Fibroblast of the aortic adventitia (primary cell): Measurements from ENCODE around the gene CRY1. TPM values are rescaled to one million over a fixed set of nuclear protein-coding genes. Genes with fewer than 3 reads are reported as not detected.
"Not testable (repeated sequence)": the region's sequence is repeated elsewhere in the genome, so short reads cannot be mapped to it uniquely, and the experiment has no call there.

Experiments
- DNase-seq: peaks from one replicate; pipeline ENCODE4 v3.0.0-alpha.2; 2010; ENCODE audit warnings: low read depth
- H3K4me3 ChIP-seq: 2 replicates; pipeline ENCODE4 v1.5.1; 2011; ENCODE audit warnings: low read depth, mild to moderate bottlenecking, control low read depth, low read length, moderate library complexity
- CTCF ChIP-seq: IDR thresholded peaks from 2 replicates; pipeline ENCODE4 v1.5.1; 2011; ENCODE audit warnings: mild to moderate bottlenecking, low read length, control low read depth, inconsistent platforms; ENCODE audit not compliant: insufficient read depth
- total RNA-seq: library from RNA; depleted of rRNA; stranded (reverse); fragments of >200 nt; gene quantifications from 2 replicates; pipeline ENCODE4 v1.2.3, GENCODE V29; 2012; ENCODE audit warnings: low replicate concordance

The CRY1 gene
- total RNA-seq, 1 donor: 19.2 TPM

- no peak for TF ChIP-seq CTCF
- no peak overlapping the region for H3K4me3 ChIP-seq
- no peak for DNase-seq
Measured at GRCh38 chr12:107017042-107017441, 76.3 kb downstream of the CRY1 start.

GRCh38 chr12:107014055-107014454 lies 79.3 kb downstream of the CRY1 start:
- H3K4me3 ChIP-seq: no peak overlapping the region
- no peak for TF ChIP-seq CTCF
- no peak for DNase-seq

DNA sequence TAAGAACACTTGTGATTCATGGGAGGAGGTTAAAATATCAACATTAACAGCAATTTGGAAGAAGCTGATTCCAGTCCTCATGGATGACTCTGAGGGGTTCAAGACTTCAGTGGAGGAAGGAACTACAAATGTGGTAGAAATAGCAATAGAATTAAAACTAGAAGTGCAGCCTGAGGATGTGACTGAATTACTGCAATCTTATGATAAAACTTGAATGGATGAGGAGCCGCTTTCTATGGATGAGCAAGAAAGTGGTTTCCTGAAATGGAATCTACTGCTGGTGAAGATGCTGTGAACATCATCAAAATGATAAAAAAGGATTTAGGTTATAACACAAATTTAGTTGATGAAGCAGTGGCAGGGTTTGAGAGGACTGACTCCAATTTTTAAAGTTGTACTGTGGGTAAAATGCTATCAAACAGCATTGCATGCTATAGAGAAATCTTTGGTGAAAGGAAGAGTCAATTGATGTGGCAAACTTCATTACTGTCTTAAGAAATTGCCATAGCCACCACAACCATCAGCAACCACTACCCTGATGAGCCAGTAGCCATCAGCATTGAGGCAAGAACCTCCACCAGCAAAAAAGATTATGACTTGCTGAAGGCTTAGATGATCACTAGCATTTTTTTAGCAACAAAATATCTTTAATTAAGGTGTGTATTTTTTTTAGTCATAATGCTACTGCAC lies 80.5 kb downstream of the CRY1 start:
- no peak for DNase-seq
- TF ChIP-seq CTCF: no peak
- H3K4me3 ChIP-seq: no peak overlapping the region

- TF ChIP-seq CTCF: no peak
- H3K4me3 ChIP-seq: no peak overlapping the region
- DNase-seq: no peak
Measured at GRCh38 chr12:107011519-107011918, 81.8 kb downstream of the CRY1 start.

DNA sequence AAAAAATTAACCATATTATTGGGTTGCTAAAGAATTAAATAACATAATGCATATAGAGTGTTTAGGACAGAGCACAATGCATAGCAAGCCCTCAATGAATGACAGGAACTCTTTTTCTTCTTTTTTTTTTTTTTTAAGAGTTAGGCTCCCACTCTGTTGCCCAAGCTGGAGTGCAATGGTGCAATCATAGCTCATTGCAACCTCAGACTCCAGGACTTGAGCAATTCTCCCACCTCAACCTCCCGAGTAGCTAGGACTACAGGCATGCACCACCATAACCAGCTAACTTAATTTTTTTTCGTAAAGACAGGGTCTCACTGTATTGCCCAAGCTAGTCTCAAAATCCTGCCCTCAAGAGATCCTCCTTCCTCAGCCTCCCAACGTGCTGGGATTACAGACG lies 85.9 kb downstream of the CRY1 start:
- DNase-seq: no peak
- no peak for TF ChIP-seq CTCF
- H3K4me3 ChIP-seq: no peak overlapping the region

DNA sequence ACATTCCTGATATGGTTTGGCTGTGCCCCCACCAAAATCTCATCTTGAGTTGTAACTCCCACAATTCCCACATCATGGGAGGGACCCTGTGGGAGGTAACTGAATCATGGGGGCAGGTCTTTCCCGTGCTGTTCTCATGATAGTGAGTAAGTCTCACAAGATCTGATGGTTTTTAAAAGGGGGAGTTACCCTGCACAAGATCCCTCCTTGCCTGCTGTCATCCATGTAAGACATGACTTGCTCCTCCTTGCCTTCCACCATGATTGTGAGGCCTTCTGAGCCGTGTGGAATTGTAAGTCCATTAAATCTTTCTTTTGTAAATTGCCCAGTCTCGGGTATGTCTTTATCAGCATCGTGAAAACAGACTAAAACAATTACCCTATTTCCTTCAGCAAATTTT lies 90.7 kb downstream of the CRY1 start:
- not testable (repeated sequence) for H3K4me3 ChIP-seq, DNase-seq

GRCh38 chr12:106999446-106999845 lies 93.9 kb downstream of the CRY1 start:
- DNase-seq: peak; percentile 82
- H3K4me3 ChIP-seq: no peak overlapping the region
- no peak for TF ChIP-seq CTCF
